Midbrain (tissue), 1 donor: ENCODE data around the gene FGD2.

Experiments
- DNase-seq: peaks from one replicate; lab custom pipeline; 2025; lab: John Stamatoyannopoulos, UW

The FGD2 gene, protein sequence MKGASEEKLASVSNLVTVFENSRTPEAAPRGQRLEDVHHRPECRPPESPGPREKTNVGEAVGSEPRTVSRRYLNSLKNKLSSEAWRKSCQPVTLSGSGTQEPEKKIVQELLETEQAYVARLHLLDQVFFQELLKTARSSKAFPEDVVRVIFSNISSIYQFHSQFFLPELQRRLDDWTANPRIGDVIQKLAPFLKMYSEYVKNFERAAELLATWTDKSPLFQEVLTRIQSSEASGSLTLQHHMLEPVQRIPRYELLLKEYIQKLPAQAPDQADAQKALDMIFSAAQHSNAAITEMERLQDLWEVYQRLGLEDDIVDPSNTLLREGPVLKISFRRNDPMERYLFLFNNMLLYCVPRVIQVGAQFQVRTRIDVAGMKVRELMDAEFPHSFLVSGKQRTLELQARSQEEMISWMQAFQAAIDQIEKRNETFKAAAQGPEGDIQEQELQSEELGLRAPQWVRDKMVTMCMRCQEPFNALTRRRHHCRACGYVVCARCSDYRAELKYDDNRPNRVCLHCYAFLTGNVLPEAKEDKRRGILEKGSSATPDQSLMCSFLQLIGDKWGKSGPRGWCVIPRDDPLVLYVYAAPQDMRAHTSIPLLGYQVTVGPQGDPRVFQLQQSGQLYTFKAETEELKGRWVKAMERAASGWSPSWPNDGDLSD

DNA sequence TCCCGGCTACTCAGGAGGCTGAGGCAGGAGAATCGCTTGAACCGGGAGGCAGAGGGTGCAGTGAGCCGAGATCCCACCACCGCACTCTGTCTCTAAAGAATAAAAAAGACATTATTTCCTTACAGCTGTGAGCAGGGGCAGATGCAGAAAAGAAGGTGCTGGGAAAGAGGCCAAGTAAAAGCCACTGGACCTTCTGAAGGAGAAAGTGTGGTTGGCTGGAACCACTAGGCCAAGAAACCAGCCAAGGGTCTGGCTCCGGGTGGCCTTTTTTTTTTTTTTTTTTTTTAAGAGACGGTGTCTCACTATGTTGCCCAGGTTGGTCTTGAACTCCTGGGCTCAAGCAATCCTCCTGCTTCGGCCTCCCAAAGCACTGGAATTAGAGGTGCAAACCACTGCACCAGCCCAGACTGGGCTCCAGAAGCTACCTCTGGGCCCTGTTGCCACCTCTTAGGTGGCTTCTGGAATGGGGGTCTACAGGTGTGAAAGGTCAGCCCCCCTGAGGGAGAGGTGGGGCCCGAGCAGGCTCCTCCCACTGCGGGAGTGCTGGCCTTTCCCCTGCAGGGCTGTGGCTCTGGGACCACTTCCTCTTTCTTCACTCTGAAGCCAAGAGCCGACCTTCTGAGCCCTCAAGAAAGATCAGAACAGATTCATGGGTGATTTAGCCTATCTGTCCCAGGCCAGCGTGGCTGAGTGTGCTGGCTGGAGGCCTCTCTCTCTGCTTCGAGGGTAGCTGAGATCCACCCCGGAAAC, at the start of gene FGD2:
Gene FGD2, plus strand, starts transcription at position 595 of the 750 bp plus-strand sequence. CDS start 163 bp downstream, outside the sequence.
- no peak for DNase-seq

DNA sequence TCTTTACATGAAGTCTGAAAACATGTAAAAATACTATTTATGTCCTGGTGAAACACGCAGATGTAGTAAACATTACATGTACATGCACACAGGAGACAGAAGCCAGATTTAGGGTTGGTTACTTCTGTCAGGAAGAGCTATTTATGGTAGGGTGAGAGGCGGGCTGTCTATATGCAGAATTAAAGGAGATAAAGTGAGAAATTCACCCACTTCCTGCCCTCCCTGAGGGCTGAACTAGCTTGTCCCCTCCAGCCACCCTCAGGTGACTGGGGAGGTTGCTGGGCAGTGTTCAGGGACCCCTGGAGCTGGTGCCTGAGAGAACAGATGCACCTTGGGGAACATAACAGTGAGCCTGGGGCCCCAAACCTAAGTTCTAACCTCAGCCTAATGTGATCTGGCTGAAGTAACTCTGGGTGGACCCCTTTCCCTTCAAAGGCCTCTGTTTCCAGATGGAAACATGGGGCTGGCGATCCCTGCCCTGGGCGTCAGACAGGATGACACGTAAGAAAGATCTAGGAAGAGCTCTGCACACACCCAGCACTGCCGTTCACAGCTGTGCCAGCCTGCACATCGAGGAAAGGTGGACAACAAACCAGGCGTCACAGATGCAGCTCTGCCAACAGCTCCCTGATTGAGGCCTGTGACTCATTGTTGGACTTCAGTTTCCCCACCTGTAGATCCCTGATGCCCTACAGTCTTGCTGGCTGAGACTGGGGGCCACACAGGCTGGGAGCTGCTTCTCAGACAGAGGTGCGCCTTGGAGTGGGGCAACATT, 49.6 kb upstream of the FGD2 start:
- no peak for DNase-seq

DNA sequence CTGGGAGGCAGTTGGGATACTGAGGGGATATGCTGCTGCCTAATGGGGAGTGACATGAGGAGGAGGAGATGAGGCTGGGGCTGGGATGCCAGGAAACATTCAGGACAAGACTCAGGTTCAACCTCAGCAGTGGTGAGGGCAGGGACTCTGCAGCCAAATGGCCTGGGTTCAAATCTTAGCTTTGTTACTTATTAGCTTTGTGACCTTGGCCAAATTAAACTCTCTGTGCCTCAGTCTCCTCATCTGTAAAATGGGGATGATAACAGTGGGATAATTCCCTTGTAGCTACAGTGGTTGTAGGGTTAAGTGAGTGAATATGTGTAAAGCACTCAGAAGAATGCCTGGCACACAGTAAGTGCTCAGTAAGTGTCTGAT, 49.0 kb upstream of the FGD2 start:
- no peak for DNase-seq

DNA sequence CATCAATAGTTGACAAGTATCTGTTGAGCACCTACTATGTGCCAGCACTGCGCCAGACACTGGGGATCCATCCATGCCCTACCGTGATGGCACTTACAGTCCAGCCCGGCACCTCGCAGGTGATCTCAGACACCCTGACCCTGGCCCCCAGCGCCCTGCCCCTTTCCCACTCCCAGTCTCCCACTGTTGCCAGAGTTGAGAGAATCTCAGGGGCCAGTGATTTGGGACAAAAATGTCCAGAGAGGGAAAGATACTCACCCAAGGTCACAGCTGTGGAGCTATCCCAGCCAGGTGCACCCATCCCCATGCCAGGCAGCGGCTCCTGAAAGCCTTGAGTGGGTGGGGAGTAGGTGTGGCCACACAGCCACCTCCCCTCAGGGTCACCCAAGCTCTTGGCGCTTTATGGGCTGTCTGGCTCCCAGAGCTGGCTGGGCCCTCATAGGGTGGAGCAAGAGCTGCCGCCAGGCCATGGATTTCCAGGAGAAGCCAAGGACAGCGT, 47.6 kb upstream of the FGD2 start:
- DNase-seq: no peak

DNA sequence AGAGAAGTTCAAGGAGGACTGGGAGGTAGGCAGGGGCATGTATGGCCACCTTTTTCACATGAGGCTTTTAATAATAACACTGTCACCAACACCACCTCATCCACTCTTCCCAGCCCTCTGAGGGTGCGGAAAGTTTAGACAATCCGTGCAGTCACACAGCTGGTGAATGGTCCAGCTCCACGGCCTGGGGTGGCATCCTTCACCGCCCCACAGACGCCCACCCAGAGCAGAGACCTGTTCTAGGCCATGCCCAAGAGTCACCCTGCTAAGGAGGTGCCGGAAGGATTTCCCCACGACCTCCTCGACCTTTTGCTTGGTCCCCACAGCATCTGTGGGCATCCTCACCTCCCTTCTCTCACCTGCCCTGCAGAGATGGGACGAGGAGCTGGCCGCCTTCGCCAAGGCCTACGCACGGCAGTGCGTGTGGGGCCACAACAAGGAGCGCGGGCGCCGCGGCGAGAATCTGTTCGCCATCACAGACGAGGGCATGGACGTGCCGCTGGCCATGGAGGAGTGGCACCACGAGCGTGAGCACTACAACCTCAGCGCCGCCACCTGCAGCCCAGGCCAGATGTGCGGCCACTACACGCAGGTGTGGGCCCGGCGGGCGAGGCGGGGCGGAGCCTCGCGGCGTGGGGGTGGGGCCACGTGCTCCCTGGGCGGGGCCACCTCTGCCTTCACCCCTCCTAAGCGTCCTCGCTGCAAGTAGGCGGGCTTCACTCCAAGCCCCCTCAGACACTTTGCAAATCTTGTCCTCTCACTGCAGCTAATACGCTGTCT, 46.5 kb upstream of the FGD2 start:
- DNase-seq: no peak

DNA sequence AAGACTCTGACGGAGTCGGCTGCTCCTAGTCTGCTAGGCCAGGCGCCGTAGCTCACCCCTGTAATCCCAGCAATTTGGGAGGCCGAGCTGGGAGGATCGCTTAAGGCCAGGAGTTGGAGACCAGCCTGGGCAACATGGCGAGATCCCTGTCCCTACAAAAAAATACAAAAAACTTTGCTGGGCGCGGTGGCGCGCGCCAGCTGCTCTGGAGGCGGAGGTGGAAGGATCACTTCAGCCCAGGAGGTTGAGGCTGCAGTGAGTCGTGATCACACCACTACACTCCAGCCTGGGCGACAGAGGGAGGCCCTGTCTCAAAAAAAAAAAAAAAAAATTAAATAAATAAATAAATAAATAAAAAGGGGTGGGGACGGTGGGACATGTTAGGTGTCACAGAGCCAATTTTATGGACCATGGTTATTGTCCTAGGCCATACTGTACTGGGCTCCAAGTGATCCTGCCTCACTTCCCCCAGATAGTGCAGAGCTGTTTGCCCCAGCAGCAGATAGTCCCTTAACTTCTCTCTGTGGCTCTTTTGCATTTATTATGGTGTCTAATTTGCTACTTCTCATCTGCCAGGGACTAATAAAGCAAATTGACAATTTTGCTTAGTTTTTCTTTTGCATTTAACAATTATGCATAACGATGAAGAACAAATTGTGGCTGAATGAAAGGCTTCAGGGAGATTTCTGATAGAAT, 45.8 kb upstream of the FGD2 start:
- no peak for DNase-seq

DNA sequence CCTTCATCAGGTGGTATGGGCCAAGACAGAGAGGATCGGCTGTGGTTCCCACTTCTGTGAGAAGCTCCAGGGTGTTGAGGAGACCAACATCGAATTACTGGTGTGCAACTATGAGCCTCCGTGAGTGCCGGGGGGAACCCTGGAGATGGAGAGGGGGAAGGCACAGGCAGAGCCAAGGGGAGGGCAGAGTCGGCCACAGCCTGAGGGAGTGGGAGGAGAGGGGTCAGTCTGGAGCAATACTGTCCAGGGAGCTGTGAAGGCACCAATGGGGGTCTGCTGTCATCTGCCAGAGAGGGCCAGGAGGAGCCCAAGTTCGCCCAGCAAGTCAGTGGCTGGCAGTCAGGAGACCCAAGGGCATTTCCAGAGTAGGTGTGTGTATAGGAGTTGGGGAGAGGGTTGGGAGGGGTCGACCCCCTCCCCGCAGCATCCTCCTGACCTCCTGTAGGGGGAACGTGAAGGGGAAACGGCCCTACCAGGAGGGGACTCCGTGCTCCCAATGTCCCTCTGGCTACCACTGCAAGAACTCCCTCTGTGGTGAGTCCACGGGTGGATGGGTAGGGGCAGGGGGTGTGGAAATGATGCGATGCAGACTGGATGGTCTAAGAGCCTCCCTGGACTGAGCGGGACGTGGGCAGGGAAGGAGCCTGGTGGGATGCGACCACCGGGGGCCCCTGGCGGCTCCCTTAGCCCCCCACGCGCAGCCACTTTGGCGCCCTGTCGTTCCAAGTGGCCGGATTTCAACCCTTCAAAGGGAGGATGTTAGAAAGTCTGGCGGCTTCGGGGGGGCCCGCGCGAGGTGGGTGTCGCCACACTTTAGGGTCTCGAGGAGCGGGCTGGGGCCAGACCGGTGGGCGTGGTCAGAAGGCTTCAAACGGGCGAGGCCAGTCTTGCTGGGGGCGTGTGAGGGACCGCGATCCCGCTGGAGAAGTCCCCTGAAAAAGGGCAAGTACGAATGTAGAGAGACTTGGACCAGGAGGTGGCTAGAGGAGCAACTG, 43.7 kb upstream of the FGD2 start:
- DNase-seq: no peak

DNA sequence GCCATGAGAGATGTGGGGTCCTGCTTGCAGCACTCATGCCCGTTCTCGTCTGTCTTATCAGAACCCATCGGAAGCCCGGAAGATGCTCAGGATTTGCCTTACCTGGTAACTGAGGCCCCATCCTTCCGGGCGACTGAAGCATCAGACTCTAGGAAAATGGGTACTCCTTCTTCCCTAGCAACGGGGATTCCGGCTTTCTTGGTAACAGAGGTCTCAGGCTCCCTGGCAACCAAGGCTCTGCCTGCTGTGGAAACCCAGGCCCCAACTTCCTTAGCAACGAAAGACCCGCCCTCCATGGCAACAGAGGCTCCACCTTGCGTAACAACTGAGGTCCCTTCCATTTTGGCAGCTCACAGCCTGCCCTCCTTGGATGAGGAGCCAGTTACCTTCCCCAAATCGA, 42.6 kb upstream of the FGD2 start:
- peak; percentile 59 for DNase-seq

DNA sequence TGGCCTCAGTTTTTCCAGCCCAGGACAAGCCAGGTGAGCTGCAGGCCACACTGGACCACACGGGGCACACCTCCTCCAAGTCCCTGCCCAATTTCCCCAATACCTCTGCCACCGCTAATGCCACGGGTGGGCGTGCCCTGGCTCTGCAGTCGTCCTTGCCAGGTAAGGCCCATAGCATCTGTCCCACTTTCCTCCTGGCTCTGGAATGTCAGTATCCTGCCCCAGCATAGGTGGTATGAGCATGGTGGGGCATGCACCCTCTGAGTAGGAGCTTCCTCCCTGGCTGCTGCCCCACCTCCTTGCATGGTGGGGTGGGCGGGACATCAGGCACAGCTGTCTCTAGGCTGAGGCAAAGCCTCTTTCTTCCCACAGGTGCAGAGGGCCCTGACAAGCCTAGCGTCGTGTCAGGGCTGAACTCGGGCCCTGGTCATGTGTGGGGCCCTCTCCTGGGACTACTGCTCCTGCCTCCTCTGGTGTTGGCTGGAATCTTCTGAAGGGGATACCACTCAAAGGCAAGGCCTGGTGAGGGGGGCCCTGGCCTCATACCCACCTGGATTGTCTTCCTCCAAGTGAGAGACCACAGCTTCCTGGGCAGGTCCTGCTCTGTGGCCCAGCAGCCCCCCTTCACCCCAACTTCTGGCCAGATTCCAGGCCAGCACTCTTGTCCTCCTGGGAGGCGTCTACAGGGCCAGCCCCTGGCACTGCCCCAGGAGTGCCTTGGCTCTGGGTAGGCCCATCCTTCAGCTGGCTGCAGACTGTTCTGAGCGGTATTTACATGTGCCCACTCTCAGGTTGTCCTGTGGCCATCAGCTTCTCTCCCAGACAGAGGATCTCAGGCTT, 41.8 kb upstream of the FGD2 start:
- peak; percentile 27 for DNase-seq

DNA sequence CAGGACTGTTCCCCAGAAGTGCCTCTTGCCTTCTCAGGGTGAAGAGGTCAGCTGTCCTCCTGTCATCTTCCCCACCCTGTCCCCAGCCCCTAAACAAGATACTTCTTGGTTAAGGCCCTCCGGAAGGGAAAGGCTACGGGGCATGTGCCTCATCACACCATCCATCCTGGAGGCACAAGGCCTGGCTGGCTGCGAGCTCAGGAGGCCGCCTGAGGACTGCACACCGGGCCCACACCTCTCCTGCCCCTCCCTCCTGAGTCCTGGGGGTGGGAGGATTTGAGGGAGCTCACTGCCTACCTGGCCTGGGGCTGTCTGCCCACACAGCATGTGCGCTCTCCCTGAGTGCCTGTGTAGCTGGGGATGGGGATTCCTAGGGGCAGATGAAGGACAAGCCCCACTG, 41.1 kb upstream of the FGD2 start:
- no peak for DNase-seq

DNA sequence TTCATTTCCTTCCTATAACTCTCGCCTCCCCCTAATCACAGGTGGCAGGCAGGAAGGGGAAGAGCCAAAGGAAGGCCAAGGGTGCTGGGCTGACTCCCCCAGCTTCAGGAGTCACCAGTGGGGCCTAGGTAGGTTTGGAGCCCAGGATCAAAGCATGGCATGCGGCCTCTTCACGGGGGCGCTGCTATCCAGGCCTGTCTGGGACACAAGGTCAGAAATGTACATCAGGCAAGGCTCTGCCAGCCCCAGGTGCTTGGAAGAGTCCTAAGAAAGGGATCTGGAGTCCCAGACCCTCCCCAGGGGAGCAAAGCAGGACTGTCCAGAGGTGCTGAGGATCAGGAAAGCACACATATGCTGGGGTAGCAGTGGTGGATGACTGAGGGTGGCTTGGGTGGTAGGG, 40.5 kb upstream of the FGD2 start:
- no peak for DNase-seq

DNA sequence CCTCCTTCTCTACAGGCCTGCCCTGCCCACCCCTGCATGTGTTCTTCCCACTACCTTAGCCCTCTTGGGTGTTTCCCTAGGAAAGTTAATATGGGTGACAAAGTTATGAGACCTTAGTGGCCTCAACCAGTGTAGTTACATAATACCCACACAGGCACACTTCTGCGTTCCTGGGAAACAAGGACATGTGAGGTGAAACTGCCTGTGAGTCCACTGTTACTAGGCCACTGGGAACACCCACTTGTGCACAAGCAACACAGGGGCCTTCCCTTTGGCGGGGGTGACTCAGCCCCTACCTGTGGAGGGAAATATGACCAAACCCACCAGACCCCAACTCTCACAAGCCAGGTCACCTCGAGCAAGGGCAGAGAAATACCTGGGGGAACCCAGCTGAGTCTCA, 38.2 kb upstream of the FGD2 start:
- no peak for DNase-seq

DNA sequence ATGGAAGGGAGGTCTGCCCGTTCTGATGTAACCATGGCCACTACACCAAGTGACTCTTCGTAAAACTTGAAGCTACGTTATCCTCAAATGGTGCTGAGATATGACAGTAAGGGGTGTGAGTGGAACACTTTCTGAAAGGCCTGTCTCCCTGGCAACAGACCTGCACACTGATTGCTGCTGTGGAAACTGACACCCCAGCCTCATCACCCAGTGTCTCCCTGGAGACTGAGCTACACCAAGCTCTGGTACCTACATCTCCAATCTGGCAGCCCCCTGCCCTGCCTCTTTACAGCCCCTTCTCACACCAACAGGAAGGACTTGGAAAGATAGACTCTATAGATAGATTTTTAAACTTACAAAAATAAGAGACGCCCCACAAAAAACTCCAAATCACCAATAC, 37.7 kb upstream of the FGD2 start:
- no peak for DNase-seq

DNA sequence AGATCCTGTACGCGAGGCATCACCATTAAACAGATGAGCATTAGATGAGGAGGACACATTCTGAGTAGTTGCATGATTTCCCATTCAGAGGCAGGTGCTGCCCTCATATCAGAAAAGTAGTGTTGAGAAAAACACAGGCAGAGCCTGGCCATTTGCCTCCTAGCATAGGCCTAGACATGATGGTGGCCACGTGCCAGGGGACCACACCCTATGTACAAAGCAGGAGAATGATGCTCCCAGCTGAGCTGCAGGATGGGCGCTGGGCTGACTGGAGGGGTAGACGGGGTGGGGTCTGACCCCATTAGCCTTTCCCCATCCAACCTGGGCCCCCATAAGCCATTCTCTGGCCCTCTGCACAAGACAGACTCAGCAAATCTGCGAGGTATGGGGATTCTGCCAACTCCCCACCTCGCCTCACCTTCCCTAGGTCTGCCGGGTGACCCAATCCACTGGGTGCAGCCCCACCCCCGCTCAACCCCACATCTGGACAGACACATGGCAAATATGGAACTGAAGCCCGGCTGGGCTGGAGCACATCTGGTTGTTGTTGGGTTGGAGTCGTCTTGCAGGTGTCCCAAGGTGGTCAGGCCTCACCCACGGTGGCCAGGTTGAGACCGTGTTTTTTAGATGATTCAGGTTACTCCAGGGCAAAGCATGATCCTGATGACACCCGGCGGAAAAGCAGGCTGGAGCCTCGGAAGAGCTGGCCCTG, 37.0 kb upstream of the FGD2 start:
- no peak for DNase-seq

DNA sequence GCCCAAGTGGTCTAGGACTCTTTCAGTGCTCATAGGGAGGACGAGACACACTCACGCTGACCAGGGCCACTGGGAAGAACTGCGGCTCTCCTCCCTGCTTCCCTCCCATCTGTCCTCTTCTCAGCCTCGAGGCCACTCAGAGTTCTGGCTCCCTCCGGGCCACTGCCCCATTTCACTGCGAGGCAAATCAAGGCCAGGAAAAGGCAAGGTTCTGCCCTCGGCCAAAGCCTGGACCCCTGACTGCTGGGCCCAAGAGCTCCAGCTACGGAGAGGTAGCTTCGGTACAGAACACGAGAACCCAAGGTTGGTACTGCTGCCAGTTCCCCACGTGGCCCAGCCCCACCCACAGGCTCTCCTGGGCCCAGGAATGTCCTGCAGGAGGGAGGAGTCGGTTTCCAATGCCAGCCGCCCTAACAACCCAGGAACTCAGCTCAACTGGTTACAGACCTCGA, 36.2 kb upstream of the FGD2 start:
- DNase-seq: no peak

DNA sequence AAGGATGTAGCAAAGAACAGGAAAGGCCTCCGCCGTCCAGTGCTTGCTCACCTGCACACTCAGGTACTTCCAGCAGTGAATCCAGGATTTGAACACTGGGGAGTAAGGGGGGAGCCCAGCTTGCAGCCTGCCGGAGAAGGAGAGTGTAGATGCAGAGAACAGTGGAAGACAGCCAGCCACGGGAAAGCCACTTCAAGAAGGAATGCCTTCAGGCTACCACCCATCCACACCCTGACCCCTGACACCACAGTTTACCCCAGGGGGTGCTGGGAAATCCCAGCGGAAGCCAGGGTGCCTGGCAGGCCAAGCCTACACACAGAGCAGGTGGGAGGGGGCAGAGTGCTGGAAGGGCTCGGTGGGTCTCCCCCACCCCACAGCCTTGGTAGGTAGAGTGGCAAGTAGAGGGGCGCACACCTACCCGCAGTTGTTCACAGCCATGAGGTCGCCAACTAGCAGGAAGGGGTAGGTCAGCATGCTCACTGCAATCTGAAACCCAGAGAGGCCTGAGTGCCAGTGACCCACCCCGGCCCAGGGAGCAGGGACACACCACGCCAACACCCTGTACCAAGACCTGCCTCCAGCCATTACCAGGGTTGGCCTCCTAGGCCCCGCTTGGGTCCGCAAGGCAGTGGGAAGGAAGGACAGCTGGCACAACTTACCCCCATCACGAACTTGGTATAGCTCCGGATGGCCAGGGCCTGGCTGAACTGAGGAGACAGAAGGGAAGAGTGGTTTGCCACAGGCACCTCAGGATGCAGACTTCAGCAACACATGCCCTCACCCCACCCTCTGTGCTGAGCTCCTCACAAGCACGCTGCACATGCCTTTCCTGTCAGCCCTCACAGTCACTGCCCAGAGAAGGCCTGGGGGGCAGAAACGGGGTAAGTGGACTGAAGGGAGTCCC, 35.2 kb upstream of the FGD2 start:
- no peak for DNase-seq
